Right cardiac atrium (tissue), 5 donors: ENCODE results near the gene CDK11A. TPM values are rescaled to one million over a fixed set of nuclear protein-coding genes. Genes with fewer than 3 reads are reported as not detected.
A peak's percentile ranks its signal among the peaks of the same experiment; 100 is the strongest.

Source experiments
- ATAC-seq, 2 donors: fragments of 200-7000 bp; cut with Tn5 transposase; one replicate each; pipeline versions ENCODE4 v1.8.0 to v1.9.1; 2020; ENCODE audit warnings: moderate library complexity in 2 of 2, mild to moderate bottlenecking in 1 of 2
- DNase-seq, 3 donors: peaks; one replicate each; pipeline ENCODE4 v3.0.0-alpha.2; 2020
- H3K27ac ChIP-seq: one replicate; pipeline ENCODE4 v1.5.1; 2013; ENCODE audit warnings: mild to moderate bottlenecking, low read length, control low read depth, moderate library complexity
- H3K27me3 ChIP-seq: one replicate; pipeline ENCODE4 v1.6.1; 2013; ENCODE audit not compliant: control insufficient read depth, insufficient read depth
- H3K4me1 ChIP-seq: one replicate; pipeline ENCODE4 v1.6.1; 2013; ENCODE audit warnings: low read length; ENCODE audit not compliant: control insufficient read depth, insufficient read depth
- H3K4me3 ChIP-seq: one replicate; pipeline ENCODE4 v1.5.1; 2013; ENCODE audit warnings: low read length, control low read depth
- H3K9me3 ChIP-seq: one replicate; pipeline ENCODE4 v1.6.1; 2013; ENCODE audit warnings: low read length; ENCODE audit not compliant: control insufficient read depth
- WGBS: extraction: QIAGEN DNeasy Blood & Tissue Kit; methylation state at CpG from one replicate; pipeline ENCODE4 v1.1.7; 2013; 5-methylcytosine and 5-hydroxymethylcytosine counted together
- intact Hi-C, 4 donors: fragments of 100-400 bp; cut with DNase I; formaldehyde crosslinking; loops; one replicate each; pipeline versions ENCODE4 v1.11.0 to v1.14.0; 2022 to 2023
- polyA plus RNA-seq: library from polyadenylated mRNA; stranded (reverse); fragments of 200-250 nt; gene quantifications from one replicate; pipeline ENCODE4 v1.2.3, GENCODE V29; 2013
- total RNA-seq, 4 donors: library from RNA; stranded (reverse); fragmentation: NEBNext Ultra II Directional; extraction: Animal tissue kit (Norgen Biotek cat#: 25700); gene quantifications; one replicate each; pipeline ENCODE4 v1.2.1, GENCODE V29; 2021
- donor health status: healthy with polysubstance abuse.
- donor health status: DM: no; HTN: yes; CAD: no.
- donor health status: DM: no; HTN: no; CAD: no.
- donor health status: DM: no; HTN: yes; CAD: no; lungs with severe emphysema.
- donor health status: DM: yes; HTN: yes; CAD: no.

Gene CDK11A
- total and polyA plus RNA-seq, 5 donors = 16.9 to 25.4 (median 21.6) TPM

- no peaks in the 10 kb centered on the region for H3K27me3 ChIP-seq
- no peaks in the 10 kb centered on the region for H3K4me1 ChIP-seq
- intact Hi-C loops = no loop called here
- H3K27ac ChIP-seq = no peak overlapping the region
- H3K4me3 ChIP-seq = no peak overlapping the region
- 95% methylated on average over 20 of the region's 20 CpGs for WGBS
- no peaks in the 10 kb centered on the region for H3K9me3 ChIP-seq
- DNase-seq (peak in 1 of 3 donors; percentile 46), ATAC-seq (no peak)
These were observed 36.1 kb upstream of the CDK11A start for GRCh38 chr1:1760345-1760650.

- no peaks in the 10 kb centered on the region for H3K4me1 ChIP-seq
- WGBS = 91% methylated on average over 37 of the region's 37 CpGs
- no peaks in the 10 kb centered on the region for H3K27me3 ChIP-seq
- no peak for ATAC-seq
- H3K27ac ChIP-seq = no peak overlapping the region
- H3K4me3 ChIP-seq = no peak overlapping the region
- intact Hi-C loops = no loop called here
- no peaks in the 10 kb centered on the region for H3K9me3 ChIP-seq
- peak in 2 of 3 donors; percentile 45 to 48 for DNase-seq
These were observed 35.5 kb upstream of the CDK11A start for GRCh38 chr1:1759456-1760344.

- Histone ChIP-seq H3K27ac (no peak overlapping the region), H3K4me3 (no peak overlapping the region), H3K4me1 (no peaks in the 10 kb centered on the region), H3K27me3 (no peaks in the 10 kb centered on the region), H3K9me3 (no peaks in the 10 kb centered on the region)
- WGBS = 77% methylated on average over 34 of the region's 34 CpGs
- ATAC-seq = peak; percentile 49 to 74
- DNase-seq = peak; percentile 60 to 77 (median 76)
- intact Hi-C loops = no loop called here
These were observed 34.7 kb upstream of the CDK11A start for GRCh38 chr1:1758692-1759455.

- ATAC-seq (no peak), DNase-seq (peak in 1 of 3 donors; percentile 22)
- no peak overlapping the region for H3K4me3 ChIP-seq
- intact Hi-C loops = no loop called here
- no peaks in the 10 kb centered on the region for H3K4me1 ChIP-seq
- no peak overlapping the region for H3K27ac ChIP-seq
- no peaks in the 10 kb centered on the region for H3K9me3 ChIP-seq
- no peaks in the 10 kb centered on the region for H3K27me3 ChIP-seq
- WGBS = 91% methylated on average over 27 of the region's 27 CpGs
These were observed 34.0 kb upstream of the CDK11A start for GRCh38 chr1:1758059-1758621.

GRCh38 chr1:1757422-1758058, 33.4 kb upstream of the CDK11A start:
- ATAC-seq = no peak
- intact Hi-C loops = no loop called here
- Histone ChIP-seq H3K4me1 (no peaks in the 10 kb centered on the region), H3K27me3 (no peaks in the 10 kb centered on the region), H3K9me3 (no peaks in the 10 kb centered on the region), H3K27ac (no peak overlapping the region), H3K4me3 (no peak overlapping the region)
- peak in 1 of 3 donors; percentile 36 for DNase-seq
- 92% methylated on average over 25 of the region's 25 CpGs for WGBS

GRCh38 chr1:1756661-1757421, 32.7 kb upstream of the CDK11A start:
- DNase-seq = peak in 1 of 3 donors; percentile 28

GRCh38 chr1:1755852-1756251, 31.7 kb upstream of the CDK11A start:
- Histone ChIP-seq H3K27me3 (no peaks in the 10 kb centered on the region), H3K9me3 (no peaks in the 10 kb centered on the region), H3K4me1 (no peaks in the 10 kb centered on the region), H3K4me3 (no peak overlapping the region), H3K27ac (no peak overlapping the region)
- ATAC-seq (no peak), DNase-seq (peak in 1 of 3 donors; percentile 21)
- WGBS = 85% methylated on average over 15 of the region's 15 CpGs
- intact Hi-C loops = no loop called here

More at GRCh38 chr1:1756661-1757421, 32.7 kb upstream of the CDK11A start:
- intact Hi-C loops = no loop called here
- no peak for ATAC-seq
- Histone ChIP-seq H3K4me1 (no peaks in the 10 kb centered on the region), H3K4me3 (no peak overlapping the region), H3K27me3 (no peaks in the 10 kb centered on the region), H3K27ac (no peak overlapping the region), H3K9me3 (no peaks in the 10 kb centered on the region)
- 90% methylated on average over 33 of the region's 33 CpGs for WGBS

- DNase-seq = peak in 1 of 3 donors; percentile 40
- intact Hi-C loops = no loop called here
- WGBS = 89% methylated on average over 19 of the region's 19 CpGs
- Histone ChIP-seq H3K9me3 (no peaks in the 10 kb centered on the region), H3K4me1 (no peaks in the 10 kb centered on the region), H3K27me3 (no peaks in the 10 kb centered on the region), H3K27ac (no peak overlapping the region), H3K4me3 (no peak overlapping the region)
- no peak for ATAC-seq
These were observed 31.3 kb upstream of the CDK11A start for GRCh38 chr1:1755426-1755825.

GRCh38 chr1:1754051-1754815, 30.1 kb upstream of the CDK11A start:
- Histone ChIP-seq H3K27me3 (no peaks in the 10 kb centered on the region), H3K27ac (no peak overlapping the region), H3K4me1 (no peaks in the 10 kb centered on the region), H3K4me3 (no peak overlapping the region), H3K9me3 (no peaks in the 10 kb centered on the region)
- ATAC-seq (no peak), DNase-seq (no peak)
- WGBS = 90% methylated on average over 49 of the region's 49 CpGs
- intact Hi-C loops = no loop called here

GRCh38 chr1:1753607-1754005, 29.4 kb upstream of the CDK11A start:
- DNase-seq (no peak), ATAC-seq (peak in 1 of 2 donors; percentile 1)
- no peaks in the 10 kb centered on the region for H3K9me3 ChIP-seq
- H3K4me3 ChIP-seq = no peak overlapping the region
- no peaks in the 10 kb centered on the region for H3K4me1 ChIP-seq
- intact Hi-C loops = no loop called here
- 88% methylated on average over 16 of the region's 16 CpGs for WGBS
- H3K27ac ChIP-seq = no peak overlapping the region
- no peaks in the 10 kb centered on the region for H3K27me3 ChIP-seq
